Liver (tissue), 3 donors: ENCODE measurements around the gene MCM10.

Source experiments
- CTCF ChIP-seq: fragments of 150-350 bp; IDR thresholded peaks from 2 replicates; pipeline ENCODE4 v1.5.1; 2017; ENCODE audit warnings: improper control_type of control experiment, low read depth, low read length; ENCODE audit not compliant: missing input control
- JUND ChIP-seq, 2 donors: IDR thresholded peaks; 2 replicates each; pipeline ENCODE4 v1.6.1; 2016; ENCODE audit warnings: antibody characterized with exemption in 2 of 2
- MAX ChIP-seq: IDR thresholded peaks from 2 replicates; pipeline ENCODE4 v1.6.1; 2016; ENCODE audit warnings: antibody characterized with exemption
- RAD21 ChIP-seq, 2 donors: IDR thresholded peaks; 2 replicates each; pipeline ENCODE4 v1.6.1; 2016; ENCODE audit warnings: antibody characterized with exemption in 2 of 2, mild to moderate bottlenecking in 2 of 2
- RXRA ChIP-seq, 2 donors: IDR thresholded peaks; 2 replicates each; pipeline ENCODE4 v1.6.1; 2017 to 2018; ENCODE audit warnings: antibody characterized with exemption in 2 of 2, mild to moderate bottlenecking in 1 of 2
- SP1 ChIP-seq: IDR thresholded peaks from 2 replicates; pipeline ENCODE4 v1.6.1; 2018; ENCODE audit warnings: antibody characterized with exemption, mild to moderate bottlenecking
- YY1 ChIP-seq: IDR thresholded peaks from 2 replicates; pipeline ENCODE4 v1.6.1; 2016; ENCODE audit warnings: antibody characterized with exemption, mild to moderate bottlenecking
- ZBTB33 ChIP-seq: IDR thresholded peaks from 2 replicates; pipeline ENCODE4 v1.6.1; 2016; ENCODE audit warnings: antibody characterized with exemption
- donor health status: healthy.
- donor health status: healthy.

DNA sequence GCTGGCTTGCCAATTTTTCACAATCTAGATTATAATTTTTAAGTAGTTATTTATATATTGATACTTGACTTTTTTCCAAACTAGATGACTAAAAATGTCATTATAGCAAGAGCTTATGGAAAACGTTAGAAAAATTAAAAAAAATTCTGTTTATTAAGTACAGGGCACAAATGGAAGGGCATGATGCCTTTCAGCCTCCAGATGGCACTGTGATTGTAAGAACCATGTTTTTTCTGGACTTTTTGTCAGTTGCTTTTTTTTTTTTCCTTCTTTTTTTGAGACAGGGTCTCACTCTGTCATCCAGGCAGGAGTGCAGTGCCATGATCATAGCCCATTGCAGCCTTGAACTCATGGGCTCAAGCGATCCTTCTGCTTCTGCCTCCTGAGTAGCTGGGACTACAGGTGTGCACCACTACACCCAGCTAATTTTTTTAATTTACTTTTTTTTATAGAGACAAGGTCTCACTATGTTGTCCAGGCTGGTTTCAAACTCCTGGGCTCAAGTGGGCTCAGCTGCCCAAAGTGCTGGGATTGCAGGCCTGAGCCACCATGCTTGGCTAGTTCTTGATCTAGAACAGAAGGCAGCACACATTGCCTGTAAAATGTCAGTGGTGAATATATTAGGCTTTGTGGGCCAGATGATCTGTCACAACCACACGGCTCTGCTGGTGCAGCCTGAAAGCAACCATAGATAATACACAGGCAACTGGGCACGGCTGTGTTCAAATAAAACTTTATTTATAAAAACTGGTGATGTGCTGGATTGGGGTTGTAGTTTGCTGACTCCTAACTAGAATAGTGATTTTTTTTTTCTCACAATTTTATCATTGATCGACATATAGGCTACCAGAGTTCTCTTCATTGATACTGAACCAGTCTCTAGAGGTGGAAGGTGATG, 45.4 kb downstream of the MCM10 start:
- TF ChIP-seq SP1 (no peak), CTCF (peak; percentile 62), ZBTB33 (no peak), JUND (IDR thresholded peaks at IDR 0.05) (no peak), MAX (no peak), RAD21 (IDR thresholded peaks at IDR 0.05) (peak; percentile 73 to 77), RXRA (IDR thresholded peaks at IDR 0.05) (no peak), YY1 (no peak)
